Suprapubic skin (tissue), 4 donors: ENCODE data around the gene KRTAP9-9.

Experiments
- EP300 ChIP-seq: sonication (generic); formaldehyde crosslinking; IDR thresholded peaks from one replicate; pipeline ENCODE4 v1.6.1; 2017; ENCODE audit warnings: antibody characterized with exemption
- POLR2A ChIP-seq, 2 donors: fragments of 450-650 bp; IDR thresholded peaks; one replicate each; pipeline ENCODE4 v1.6.1; 2017; ENCODE audit warnings: antibody characterized with exemption in 2 of 2, mild to moderate bottlenecking in 2 of 2, moderate library complexity in 2 of 2
- POLR2AphosphoS5 ChIP-seq, 3 donors: sonication (generic); formaldehyde crosslinking; IDR thresholded peaks; one replicate each; pipeline ENCODE4 v1.6.1; 2017; ENCODE audit warnings: antibody characterized with exemption in 3 of 3
- TF ChIP-seq, protein P1 (sequence below), 2 donors: fragments of 200-600 bp in 1 of 2; fragments of 450-650 bp in 1 of 2; sonication (generic) in 1 of 2; IDR thresholded peaks; one replicate each; pipeline ENCODE4 v1.5.1; 2016 to 2019; ENCODE audit warnings: antibody characterized with exemption in 2 of 2, mild to moderate bottlenecking in 1 of 2, moderate library complexity in 1 of 2

DNA sequence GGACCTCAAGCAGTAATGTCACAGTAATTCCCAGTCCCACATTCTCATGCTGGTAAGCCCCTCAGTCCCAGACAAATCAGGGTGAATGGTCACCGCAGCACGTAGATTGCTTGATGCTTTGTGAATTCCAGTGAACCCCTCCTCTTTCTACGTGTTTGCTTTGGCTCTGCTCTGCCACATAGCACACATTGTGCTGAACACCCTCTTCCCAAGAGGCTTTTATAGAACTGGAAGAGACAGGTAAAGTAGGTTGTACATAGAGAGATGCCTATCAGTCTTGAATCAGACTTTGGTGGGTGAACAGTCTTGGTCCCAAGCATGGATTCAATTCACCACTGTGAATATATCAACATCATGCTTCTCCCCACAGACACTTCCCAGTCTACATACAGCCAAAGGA lies 9.4 kb downstream of the KRTAP9-9 start:
- TF ChIP-seq, protein P1, sequence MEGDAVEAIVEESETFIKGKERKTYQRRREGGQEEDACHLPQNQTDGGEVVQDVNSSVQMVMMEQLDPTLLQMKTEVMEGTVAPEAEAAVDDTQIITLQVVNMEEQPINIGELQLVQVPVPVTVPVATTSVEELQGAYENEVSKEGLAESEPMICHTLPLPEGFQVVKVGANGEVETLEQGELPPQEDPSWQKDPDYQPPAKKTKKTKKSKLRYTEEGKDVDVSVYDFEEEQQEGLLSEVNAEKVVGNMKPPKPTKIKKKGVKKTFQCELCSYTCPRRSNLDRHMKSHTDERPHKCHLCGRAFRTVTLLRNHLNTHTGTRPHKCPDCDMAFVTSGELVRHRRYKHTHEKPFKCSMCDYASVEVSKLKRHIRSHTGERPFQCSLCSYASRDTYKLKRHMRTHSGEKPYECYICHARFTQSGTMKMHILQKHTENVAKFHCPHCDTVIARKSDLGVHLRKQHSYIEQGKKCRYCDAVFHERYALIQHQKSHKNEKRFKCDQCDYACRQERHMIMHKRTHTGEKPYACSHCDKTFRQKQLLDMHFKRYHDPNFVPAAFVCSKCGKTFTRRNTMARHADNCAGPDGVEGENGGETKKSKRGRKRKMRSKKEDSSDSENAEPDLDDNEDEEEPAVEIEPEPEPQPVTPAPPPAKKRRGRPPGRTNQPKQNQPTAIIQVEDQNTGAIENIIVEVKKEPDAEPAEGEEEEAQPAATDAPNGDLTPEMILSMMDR (IDR thresholded peaks at IDR 0.05): no peak
- TF ChIP-seq POLR2A (IDR thresholded peaks at IDR 0.05) (no peak), EP300 (no peak), POLR2AphosphoS5 (IDR thresholded peaks at IDR 0.05) (no peak)
